Neural cell (in vitro differentiated cells): ENCODE data around the gene GPR85. TPM values are rescaled to one million over a fixed set of nuclear protein-coding genes. Genes with fewer than 3 reads are reported as not detected.

Experiments
- H2AFZ ChIP-seq: fragments of 200-600, 300-800 bp; sonication (generic), shearing (Covaris generic); 2 replicates; pipeline ENCODE4 v1.6.0; 2014; ENCODE audit warnings: low read depth, mild to moderate bottlenecking, antibody characterized with exemption, low read length, moderate library complexity
- H3F3A ChIP-seq: fragments of 200-600 bp; shearing (Covaris generic); 2 replicates; pipeline ENCODE4 v1.6.1; 2016; ENCODE audit warnings: mild to moderate bottlenecking, moderate library complexity, mixed read lengths, antibody characterized with exemption, low read length; ENCODE audit not compliant: insufficient read depth, poor library complexity, severe bottlenecking
- H3K27ac ChIP-seq: fragments of 200-600, 300-800 bp; sonication (generic), shearing (Covaris generic); 2 replicates; pipeline ENCODE4 v1.5.1; 2014; ENCODE audit warnings: mild to moderate bottlenecking, low read length, moderate library complexity
- H3K27me3 ChIP-seq: fragments of 300-800, 200-600 bp; sonication (generic), shearing (Covaris generic); 2 replicates; pipeline ENCODE4 v1.6.0; 2014; ENCODE audit warnings: mild to moderate bottlenecking, low read depth, low read length, moderate library complexity; ENCODE audit not compliant: insufficient read depth
- H3K36me3 ChIP-seq: fragments of 300-800, 200-600 bp; sonication (generic), shearing (Covaris generic); 2 replicates; pipeline ENCODE4 v1.5.1; 2014; ENCODE audit warnings: mild to moderate bottlenecking, antibody characterized with exemption, low read length, moderate library complexity; ENCODE audit not compliant: insufficient read depth
- H3K4me2 ChIP-seq: fragments of 300-800, 200-600 bp; sonication (generic), shearing (Covaris generic); 2 replicates; pipeline ENCODE4 v1.6.0; 2014; ENCODE audit warnings: mild to moderate bottlenecking, low read length
- H3K4me3 ChIP-seq: fragments of 300-800, 200-600 bp; sonication (generic), shearing (Covaris generic); 2 replicates; pipeline ENCODE4 v1.5.1; 2014; ENCODE audit warnings: mild to moderate bottlenecking, low read length, moderate library complexity
- H3K79me2 ChIP-seq: fragments of 200-600 bp; shearing (Covaris generic); replicated peaks from 2 replicates; pipeline ENCODE4 v1.6.0; 2014; ENCODE audit warnings: mild to moderate bottlenecking, low read length, moderate library complexity; ENCODE audit not compliant: insufficient read depth
- H3K9ac ChIP-seq: fragments of 300-800, 200-600 bp; sonication (generic), shearing (Covaris generic); 2 replicates; pipeline ENCODE4 v1.6.1; 2016; ENCODE audit warnings: mild to moderate bottlenecking, low read length, mixed read lengths
- H3K9me2 ChIP-seq: fragments of 200-600 bp; shearing (Covaris generic); 2 replicates; pipeline ENCODE4 v1.6.1; 2016; ENCODE audit warnings: mild to moderate bottlenecking, low read length, mixed read lengths; ENCODE audit not compliant: insufficient read depth
- H3K9me3 ChIP-seq: fragments of 200-600, 300-800 bp; sonication (generic), shearing (Covaris generic); 2 replicates; pipeline ENCODE4 v1.6.1; 2016; ENCODE audit warnings: mild to moderate bottlenecking, mixed run types, low read length, moderate library complexity, mixed read lengths
- H4K20me1 ChIP-seq: fragments of 200-600 bp; shearing (Covaris generic); 2 replicates; pipeline ENCODE4 v1.6.1; 2016; ENCODE audit warnings: mild to moderate bottlenecking, mixed run types; ENCODE audit not compliant: insufficient read depth
- CTCF ChIP-seq: fragments of 450-650 bp; IDR thresholded peaks from 2 replicates; pipeline ENCODE4 v1.5.1; 2014; ENCODE audit warnings: antibody characterized with exemption, mild to moderate bottlenecking, moderate library complexity; ENCODE audit not compliant: poor library complexity, severe bottlenecking
- EP300 ChIP-seq: fragments of 450-650 bp; conservative IDR thresholded peaks from 2 replicates; pipeline ENCODE4 v1.6.1; 2014; ENCODE audit warnings: antibody characterized with exemption, mild to moderate bottlenecking, moderate library complexity; ENCODE audit not compliant: poor library complexity, severe bottlenecking
- EZH2 ChIP-seq: fragments of 200-600, 300-800 bp; shearing (Covaris generic), sonication (generic); IDR thresholded peaks from 2 replicates; pipeline ENCODE4 v1.6.1; 2014; ENCODE audit warnings: antibody characterized with exemption, low read length, borderline replicate concordance, mild to moderate bottlenecking; ENCODE audit not compliant: insufficient read depth, poor library complexity, severe bottlenecking
- MXI1 ChIP-seq: fragments of 450-650 bp; conservative IDR thresholded peaks from 2 replicates; pipeline ENCODE4 v1.6.1; 2014; ENCODE audit warnings: antibody characterized with exemption, mild to moderate bottlenecking; ENCODE audit not compliant: poor library complexity, severe bottlenecking
- POLR2AphosphoS5 ChIP-seq: IDR thresholded peaks from 2 replicates; pipeline ENCODE4 v1.6.1; 2012
- RAD21 ChIP-seq: fragments of 450-650 bp; conservative IDR thresholded peaks from 2 replicates; pipeline ENCODE4 v1.6.1; 2014; ENCODE audit warnings: antibody characterized with exemption, mild to moderate bottlenecking, moderate library complexity
- REST ChIP-seq: IDR thresholded peaks from 2 replicates; pipeline ENCODE4 v1.6.1; 2012; ENCODE audit warnings: borderline replicate concordance
- SMC3 ChIP-seq: fragments of 450-650 bp; conservative IDR thresholded peaks from 2 replicates; pipeline ENCODE4 v1.6.1; 2014; ENCODE audit warnings: antibody characterized with exemption, mild to moderate bottlenecking, moderate library complexity; ENCODE audit not compliant: poor library complexity
- TAF1 ChIP-seq: IDR thresholded peaks from 2 replicates; pipeline ENCODE4 v1.6.1; 2012; ENCODE audit warnings: low read depth
- polyA plus RNA-seq: library from polyadenylated mRNA; depleted of rRNA; stranded (reverse); fragments of >200 nt; gene quantifications from 2 replicates; pipeline ENCODE4 v1.2.3, GENCODE V29; 2014

The GPR85 gene
- polyA plus RNA-seq, 1 donor from 2014 or later, result 85.5 TPM

GRCh38 chr7:113033959-113034358 lies 52.7 kb downstream of the GPR85 start:
- peaks cover 4% of the 10 kb centered on the region for H3F3A ChIP-seq
- H2AFZ ChIP-seq, result no peak overlapping the region
- H3K9me3 ChIP-seq, result no peaks in the 10 kb centered on the region
- no peaks in the 10 kb centered on the region for H3K36me3 ChIP-seq
- no peaks in the 10 kb centered on the region for H3K79me2 ChIP-seq
- no peak overlapping the region for H3K4me3 ChIP-seq
- H3K9me2 ChIP-seq, result no peaks in the 10 kb centered on the region
- H3K27me3 ChIP-seq, result no peaks in the 10 kb centered on the region
- H4K20me1 ChIP-seq, result no peaks in the 10 kb centered on the region
- H3K27ac ChIP-seq, result no peak overlapping the region
- no peak overlapping the region for H3K9ac ChIP-seq
- no peak overlapping the region for H3K4me2 ChIP-seq
- TF ChIP-seq SMC3, result no peak
- TF ChIP-seq POLR2AphosphoS5, result no peak
- no peak for TF ChIP-seq MXI1
- TF ChIP-seq RAD21, result no peak
- TF ChIP-seq CTCF, result no peak
- no peak for TF ChIP-seq TAF1
- TF ChIP-seq EP300, result no peak
- no peak for TF ChIP-seq EZH2
- TF ChIP-seq REST, result no peak

Other genes starting within 250 kb of the GPR85 start
- gene SMIM30, start 31.7 kb upstream of the GPR85 start, polyA plus RNA-seq, result 57.4 and 62.8 TPM in 2 replicates